CD14-positive monocyte (primary cell): ENCODE data around the gene AP4M1. TPM values are rescaled to one million over a fixed set of nuclear protein-coding genes. Genes with fewer than 3 reads are reported as not detected.

Source experiments
- DNase-seq, 3 donors: peaks; one replicate each; pipeline ENCODE4 v3.0.0-alpha.2; 2011 to 2022
- H2AFZ ChIP-seq: 2 replicates; pipeline ENCODE4 v1.6.0; 2012; ENCODE audit warnings: mild to moderate bottlenecking, low read depth, low read length, inconsistent platforms; ENCODE audit not compliant: insufficient read depth, poor library complexity, severe bottlenecking
- H3K27ac ChIP-seq, 2 donors: 1 replicate in 1 of 2; 2 replicates in 1 of 2; pipeline ENCODE4 v1.5.1; 2012 to 2013; ENCODE audit warnings: low read length in 2 of 2, control low read depth in 1 of 2, inconsistent platforms in 1 of 2, low read depth in 1 of 2, mild to moderate bottlenecking in 1 of 2
- H3K27me3 ChIP-seq, 2 donors: one replicate each; pipeline versions ENCODE4 v1.6.0 to v1.6.1; 2011 to 2013; ENCODE audit warnings: low read length in 2 of 2; ENCODE audit not compliant: control insufficient read depth in 2 of 2, insufficient read depth in 2 of 2
- H3K36me3 ChIP-seq, 2 donors: replicated peaks in 1 of 2; 1 replicate in 1 of 2; 2 replicates in 1 of 2; pipeline versions ENCODE4 v1.5.1 to v1.6.1; 2012 to 2013; ENCODE audit warnings: low read length in 2 of 2, control low read depth in 1 of 2, inconsistent platforms in 1 of 2, mild to moderate bottlenecking in 1 of 2; ENCODE audit not compliant: insufficient read depth in 2 of 2, control insufficient read depth in 1 of 2
- H3K4me1 ChIP-seq, 2 donors: 1 replicate in 1 of 2; 2 replicates in 1 of 2; pipeline versions ENCODE4 v1.5.1 to v1.6.1; 2012 to 2013; ENCODE audit warnings: low read length in 2 of 2, control low read depth in 1 of 2, inconsistent platforms in 1 of 2, mild to moderate bottlenecking in 1 of 2, moderate library complexity in 1 of 2; ENCODE audit not compliant: insufficient read depth in 2 of 2, control insufficient read depth in 1 of 2
- H3K4me2 ChIP-seq: replicated peaks from 2 replicates; pipeline ENCODE3; 2012; ENCODE audit warnings: low read length, moderate library complexity, mild to moderate bottlenecking; ENCODE audit not compliant: poor library complexity, severe bottlenecking; ENCODE audit errors: extremely low read depth
- H3K4me3 ChIP-seq, 3 experiments: fragments of 200-600 bp in 1 of 3; sonication (generic) in 1 of 3; replicated peaks in 1 of 3; 1 replicate in 2 of 3; 2 replicates in 1 of 3; pipeline ENCODE4 v1.5.1; 2011 to 2013; ENCODE audit warnings: low read length in 3 of 3, mild to moderate bottlenecking in 3 of 3, control low read depth in 2 of 3, low read depth in 2 of 3, inconsistent platforms in 1 of 3, moderate library complexity in 1 of 3
- H3K79me2 ChIP-seq: 2 replicates; pipeline ENCODE4 v1.6.0; 2012; ENCODE audit warnings: mild to moderate bottlenecking, control low read depth, inconsistent platforms, low read length, moderate library complexity; ENCODE audit not compliant: insufficient read depth
- H3K9ac ChIP-seq: 2 replicates; pipeline ENCODE4 v1.6.0; 2017; ENCODE audit warnings: low read length, mild to moderate bottlenecking; ENCODE audit not compliant: insufficient read depth, poor library complexity, severe bottlenecking
- H3K9me3 ChIP-seq, 2 donors: replicated peaks in 1 of 2; 1 replicate in 1 of 2; 2 replicates in 1 of 2; pipeline versions ENCODE4 v1.5.1 to v1.6.1; 2012 to 2013; ENCODE audit warnings: low read length in 2 of 2, control low read depth in 1 of 2; ENCODE audit not compliant: control insufficient read depth in 1 of 2, insufficient read depth in 1 of 2
- H4K20me1 ChIP-seq: 2 replicates; pipeline ENCODE4 v1.6.0; 2012; ENCODE audit warnings: mild to moderate bottlenecking, low read length, control low read depth, moderate library complexity; ENCODE audit not compliant: insufficient read depth
- H3K27ac Mint-ChIP-seq, 7 donors: one replicate each; pipeline ENCODE4 v1.8.0; 2020; ENCODE audit warnings: mild to moderate bottlenecking in 7 of 7, mixed read lengths in 7 of 7, moderate library complexity in 6 of 7, inconsistent platforms in 2 of 7
- H3K27me3 Mint-ChIP-seq, 3 donors: one replicate each; pipeline ENCODE4 v1.8.0; 2021 to 2022; ENCODE audit warnings: low read depth in 3 of 3, mild to moderate bottlenecking in 3 of 3, mixed read lengths in 3 of 3, moderate library complexity in 3 of 3, inconsistent platforms in 1 of 3
- H3K36me3 Mint-ChIP-seq, 2 donors: one replicate each; pipeline ENCODE4 v1.8.0; 2020; ENCODE audit warnings: mixed read lengths in 2 of 2, inconsistent platforms in 1 of 2, mild to moderate bottlenecking in 1 of 2
- H3K4me1 Mint-ChIP-seq: one replicate; pipeline ENCODE4 v1.8.0; 2020; ENCODE audit warnings: mild to moderate bottlenecking, mixed read lengths
- H3K4me3 Mint-ChIP-seq, 2 donors: one replicate each; pipeline ENCODE4 v1.8.0; 2020; ENCODE audit warnings: mild to moderate bottlenecking in 2 of 2, mixed read lengths in 2 of 2, moderate library complexity in 1 of 2
- H3K9me3 Mint-ChIP-seq, 7 donors: one replicate each; pipeline ENCODE4 v1.8.0; 2020 to 2022; ENCODE audit warnings: mixed read lengths in 7 of 7, mild to moderate bottlenecking in 6 of 7, moderate library complexity in 6 of 7, inconsistent platforms in 2 of 7
- WGBS: methylation state at CpG from one replicate; pipeline ENCODE4 v1.1.5; 2013; ENCODE audit warnings: missing lambda C conversion rate; ENCODE audit not compliant: insufficient coverage; 5-methylcytosine and 5-hydroxymethylcytosine counted together
- intact Hi-C, 2 donors: fragments of 100-400 bp; cut with micrococcal nuclease; formaldehyde crosslinking; loops; one replicate each; pipeline versions ENCODE4 v1.15.0 to v1.15.1; 2023
- polyA plus RNA-seq, 3 donors: library from polyadenylated mRNA; depleted of rRNA in 1 of 3; unstranded in 2 of 3; stranded (reverse) in 1 of 3; fragments of 300-500 nt in 2 of 3; fragments of >200 nt in 1 of 3; fragmentation: Illumina TruSeq in 2 of 3; gene quantifications; 1 replicate in 2 of 3; 2 replicates in 1 of 3; pipeline ENCODE4 v1.2.3, GENCODE V29; 2012 to 2021
- TF ChIP-seq, protein P1 (sequence below): fragments of 200-600 bp; IDR thresholded peaks from one replicate; pipeline ENCODE4 v1.8.0; 2022; ENCODE audit warnings: antibody characterized with exemption, mild to moderate bottlenecking

The AP4M1 gene
- polyA plus RNA-seq, 3 donors = 10.5 to 13.1 (median 12.6) TPM

DNA sequence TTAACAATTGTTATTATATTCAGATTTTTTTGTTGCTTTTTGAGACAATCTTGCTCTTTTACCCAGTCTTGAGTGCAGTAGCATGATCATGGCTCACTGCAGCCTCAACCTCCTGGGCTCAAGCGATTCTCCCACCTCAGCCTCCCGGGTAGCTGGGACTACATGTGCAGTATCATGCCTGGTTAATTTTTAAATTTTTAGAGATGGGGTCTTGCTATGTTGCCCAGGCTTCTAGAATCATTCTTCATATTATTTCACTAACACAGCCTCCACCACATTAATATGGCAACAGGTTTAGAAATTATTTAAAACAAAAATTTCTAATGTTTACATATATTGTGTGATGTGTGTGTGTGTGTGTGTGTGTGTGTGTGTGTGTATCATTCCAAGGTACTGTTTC is 45.8 kb downstream of the AP4M1 start:
- no peak overlapping the region for H2AFZ ChIP-seq
- TF ChIP-seq, protein P1, sequence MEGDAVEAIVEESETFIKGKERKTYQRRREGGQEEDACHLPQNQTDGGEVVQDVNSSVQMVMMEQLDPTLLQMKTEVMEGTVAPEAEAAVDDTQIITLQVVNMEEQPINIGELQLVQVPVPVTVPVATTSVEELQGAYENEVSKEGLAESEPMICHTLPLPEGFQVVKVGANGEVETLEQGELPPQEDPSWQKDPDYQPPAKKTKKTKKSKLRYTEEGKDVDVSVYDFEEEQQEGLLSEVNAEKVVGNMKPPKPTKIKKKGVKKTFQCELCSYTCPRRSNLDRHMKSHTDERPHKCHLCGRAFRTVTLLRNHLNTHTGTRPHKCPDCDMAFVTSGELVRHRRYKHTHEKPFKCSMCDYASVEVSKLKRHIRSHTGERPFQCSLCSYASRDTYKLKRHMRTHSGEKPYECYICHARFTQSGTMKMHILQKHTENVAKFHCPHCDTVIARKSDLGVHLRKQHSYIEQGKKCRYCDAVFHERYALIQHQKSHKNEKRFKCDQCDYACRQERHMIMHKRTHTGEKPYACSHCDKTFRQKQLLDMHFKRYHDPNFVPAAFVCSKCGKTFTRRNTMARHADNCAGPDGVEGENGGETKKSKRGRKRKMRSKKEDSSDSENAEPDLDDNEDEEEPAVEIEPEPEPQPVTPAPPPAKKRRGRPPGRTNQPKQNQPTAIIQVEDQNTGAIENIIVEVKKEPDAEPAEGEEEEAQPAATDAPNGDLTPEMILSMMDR = no peak
- Mint-ChIP-seq H3K36me3 (peaks cover 8 to 17% of the 10 kb centered on the region in 2 donors), H3K27ac (no peak overlapping the region), H3K9me3 (peaks cover 0 to 6% (median 0%) of the 10 kb centered on the region in 7 donors), H3K4me3 (no peak overlapping the region), H3K4me1 (peaks cover 48% of the 10 kb centered on the region), H3K27me3 (no peaks in the 10 kb centered on the region)
- H3K9me3 ChIP-seq = no peaks in the 10 kb centered on the region
- intact Hi-C loops = loop anchor here in 1 of 2 donors (10.0 kb wide), 1 partner anchor 208 kb away; the partner anchor contains the start of gene PILRB
- no peak overlapping the region for H3K4me2 ChIP-seq
- H3K4me3 ChIP-seq = no peak overlapping the region
- H3K79me2 ChIP-seq = peaks cover 39% of the 10 kb centered on the region
- H3K27me3 ChIP-seq = no peaks in the 10 kb centered on the region
- H3K9ac ChIP-seq = no peak overlapping the region
- no peaks in the 10 kb centered on the region for H3K36me3 ChIP-seq
- H4K20me1 ChIP-seq = no peaks in the 10 kb centered on the region
- H3K27ac ChIP-seq = no peak overlapping the region
- WGBS = no CpG with 5 or more reads among the region's 2 CpGs
- H3K4me1 ChIP-seq = peaks cover 44 to 55% of the 10 kb centered on the region in 2 donors
- no peak for DNase-seq

DNA sequence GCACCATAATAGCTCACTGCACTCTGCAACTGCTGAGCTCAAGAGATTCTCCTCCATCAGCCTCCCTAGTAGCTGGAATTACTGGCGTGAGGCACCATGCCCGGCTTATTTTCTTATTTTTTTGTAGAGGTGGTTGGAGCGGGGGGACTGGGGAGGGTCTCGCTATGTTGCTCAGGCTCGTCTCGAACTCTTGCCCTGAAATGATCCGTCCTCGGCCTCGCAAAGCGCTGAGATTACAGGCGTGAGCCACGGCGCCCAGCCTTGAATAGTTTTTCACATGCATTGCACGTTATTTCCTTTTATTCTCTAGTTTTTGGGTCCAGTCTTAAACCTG is 46.7 kb downstream of the AP4M1 start:
- 15% methylated on average over 13 of the region's 14 CpGs for WGBS
- intact Hi-C loops = loop anchor here in 1 of 2 donors (2.0 to 10.0 kb wide), 2 partner anchors 29 to 207 kb away; partner anchors contain the start of genes GPC2, PILRB and STAG3
- Histone ChIP-seq H3K36me3 (peaks cover 1 to 2% of the 10 kb centered on the region in 2 donors), H3K4me3 (peak overlapping the region; percentile 5 to 100 (median 97)), H2AFZ (peak overlapping the region; percentile 99), H4K20me1 (peaks cover 7% of the 10 kb centered on the region), H3K27me3 (no peaks in the 10 kb centered on the region), H3K27ac (peak overlapping the region; percentile 75 to 97), H3K4me2 (peak overlapping the region; percentile 98), H3K4me1 (peaks cover 50 to 59% of the 10 kb centered on the region in 2 donors), H3K9me3 (no peaks in the 10 kb centered on the region), H3K9ac (peak overlapping the region; percentile 90), H3K79me2 (peaks cover 46% of the 10 kb centered on the region)
- TF ChIP-seq, protein P1 = no peak
- H3K4me3 Mint-ChIP-seq = peak overlapping the region; percentile 94 to 95
- peaks cover 0 to 6% (median 0%) of the 10 kb centered on the region in 7 donors for H3K9me3 Mint-ChIP-seq
- no peaks in the 10 kb centered on the region for H3K27me3 Mint-ChIP-seq
- H3K36me3 Mint-ChIP-seq = peaks cover 13 to 24% of the 10 kb centered on the region in 2 donors
- no peak for DNase-seq
- peaks cover 54% of the 10 kb centered on the region for H3K4me1 Mint-ChIP-seq
- peak overlapping the region; percentile 92 to 98 (median 95) for H3K27ac Mint-ChIP-seq
